HG03280 (cell line): ENCODE data around the gene TSPEAR.
"Not testable (repeated sequence)": the region's sequence is repeated elsewhere in the genome, so short reads cannot be mapped to it uniquely, and the experiment has no call there.

ENCODE experiments used
- ATAC-seq: cut with Tn5 transposase; IDR thresholded peaks from one replicate; pipeline ENCODE4 v1.9.1; 2021; ENCODE audit warnings: mild to moderate bottlenecking, moderate library complexity; ENCODE audit not compliant: unreplicated experiment

The TSPEAR gene

DNA sequence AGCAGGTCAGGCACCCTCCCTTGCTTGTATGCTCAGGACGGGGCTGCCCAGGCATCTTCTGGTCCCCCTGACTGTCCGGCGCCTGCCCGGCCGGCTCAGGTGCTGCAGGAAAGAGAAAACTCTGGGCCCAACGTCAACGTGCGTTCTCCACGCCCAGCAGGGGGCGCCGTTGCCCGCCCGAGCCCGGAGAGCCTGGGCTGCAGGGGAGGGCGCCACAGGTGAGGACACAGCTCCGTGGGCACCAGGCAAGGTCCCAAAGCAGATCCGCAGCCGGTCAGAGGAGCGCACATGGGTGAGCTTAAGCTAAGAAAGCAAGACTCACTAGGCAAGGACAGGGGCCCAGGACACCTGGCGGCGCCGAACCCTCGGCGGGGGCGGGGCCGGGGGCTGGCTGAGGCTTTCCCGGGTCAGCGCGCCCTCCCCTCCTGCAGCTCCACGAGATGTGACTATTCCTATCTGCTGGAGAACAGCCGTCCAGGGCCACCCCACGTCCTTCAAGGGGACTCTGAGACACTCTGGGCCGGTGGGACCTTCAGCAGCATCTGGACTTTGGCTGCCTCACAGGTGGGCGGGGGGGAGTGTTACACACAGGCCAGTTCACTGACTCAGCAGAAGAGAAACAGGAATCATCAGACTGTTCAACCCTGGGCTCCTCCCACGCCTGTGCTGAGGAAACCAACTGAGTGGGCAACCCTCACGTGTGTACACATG is 200.7 kb downstream of the TSPEAR start:
- ATAC-seq: no peak

DNA sequence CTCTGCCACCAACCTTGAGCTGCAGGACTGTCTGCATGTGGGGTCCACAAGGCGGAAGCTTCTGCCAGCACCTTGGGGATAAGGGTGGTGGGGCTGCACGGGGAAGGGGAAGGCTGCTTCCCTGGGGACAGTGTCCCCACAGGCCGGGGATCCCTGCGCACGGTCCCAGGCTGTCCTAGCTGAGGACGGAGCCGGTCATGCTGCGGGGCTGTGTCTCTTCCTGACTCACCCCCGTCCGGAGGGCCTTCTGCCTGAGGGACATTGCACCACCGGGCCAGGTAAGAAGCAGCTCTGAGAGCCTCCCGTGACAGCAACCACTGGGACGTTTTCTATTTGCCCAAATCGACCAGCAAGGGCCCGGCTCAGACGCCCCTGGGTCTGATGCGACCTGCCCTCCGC is 201.3 kb downstream of the TSPEAR start:
- no peak for ATAC-seq

DNA sequence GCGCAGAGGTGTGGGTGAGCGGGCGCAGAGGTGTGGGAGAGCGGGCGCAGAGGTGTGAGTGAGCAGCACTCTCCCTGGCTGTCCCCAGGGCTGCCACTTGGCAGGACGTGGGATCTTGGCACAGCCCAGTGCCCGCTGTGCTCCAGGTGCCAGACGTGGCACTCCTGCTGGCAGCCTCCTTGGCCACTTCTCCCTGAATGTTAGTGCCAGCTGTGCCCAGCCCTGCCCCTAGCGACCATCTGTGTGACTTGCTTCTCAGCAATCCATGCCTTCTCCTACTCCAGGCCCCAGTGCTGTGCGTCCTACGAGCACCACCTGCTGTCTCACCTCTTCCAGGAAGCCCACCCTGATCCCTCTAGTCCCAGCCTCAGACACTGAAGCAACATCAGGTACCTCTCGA is 201.8 kb downstream of the TSPEAR start:
- ATAC-seq: no peak

DNA sequence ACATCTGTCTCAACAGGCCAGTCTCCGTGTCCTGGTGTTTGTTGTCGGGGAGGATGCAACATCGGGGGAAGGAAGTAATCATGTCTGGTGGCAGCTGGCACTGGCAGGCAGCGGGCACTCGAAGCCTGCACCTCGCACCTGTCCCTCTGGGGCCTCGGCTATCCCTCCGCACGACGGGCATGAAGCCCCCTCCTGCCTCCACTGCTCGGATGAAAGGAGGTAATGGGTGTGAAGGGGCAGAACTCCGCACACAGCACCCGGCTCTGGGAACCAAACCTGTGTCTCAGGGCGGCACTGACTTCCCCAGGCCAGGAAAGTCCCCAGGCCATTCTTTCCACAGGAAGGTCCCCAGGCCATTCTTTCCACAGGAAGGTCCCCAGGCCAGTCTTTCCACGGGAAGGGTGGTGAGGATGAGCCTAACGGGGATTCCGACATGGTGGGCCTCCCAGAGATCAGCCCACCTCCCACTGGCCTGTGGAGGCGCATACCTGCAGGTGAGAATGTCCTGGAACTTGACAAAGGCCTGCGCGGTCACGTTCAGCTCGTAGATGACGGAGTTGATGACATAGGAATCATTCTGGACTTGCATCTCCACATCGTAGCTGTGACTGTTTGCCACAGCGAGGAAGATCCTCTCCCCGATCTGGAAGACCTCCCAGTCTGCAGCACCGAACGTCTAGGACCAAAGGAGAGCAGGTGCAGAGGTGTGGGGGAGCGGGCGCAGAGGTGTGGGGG is 202.5 kb downstream of the TSPEAR start:
- no peak for ATAC-seq

- ATAC-seq: no peak
Observed at GRCh38 chr21:44508426-44508710, 203.0 kb downstream of the TSPEAR start.

DNA sequence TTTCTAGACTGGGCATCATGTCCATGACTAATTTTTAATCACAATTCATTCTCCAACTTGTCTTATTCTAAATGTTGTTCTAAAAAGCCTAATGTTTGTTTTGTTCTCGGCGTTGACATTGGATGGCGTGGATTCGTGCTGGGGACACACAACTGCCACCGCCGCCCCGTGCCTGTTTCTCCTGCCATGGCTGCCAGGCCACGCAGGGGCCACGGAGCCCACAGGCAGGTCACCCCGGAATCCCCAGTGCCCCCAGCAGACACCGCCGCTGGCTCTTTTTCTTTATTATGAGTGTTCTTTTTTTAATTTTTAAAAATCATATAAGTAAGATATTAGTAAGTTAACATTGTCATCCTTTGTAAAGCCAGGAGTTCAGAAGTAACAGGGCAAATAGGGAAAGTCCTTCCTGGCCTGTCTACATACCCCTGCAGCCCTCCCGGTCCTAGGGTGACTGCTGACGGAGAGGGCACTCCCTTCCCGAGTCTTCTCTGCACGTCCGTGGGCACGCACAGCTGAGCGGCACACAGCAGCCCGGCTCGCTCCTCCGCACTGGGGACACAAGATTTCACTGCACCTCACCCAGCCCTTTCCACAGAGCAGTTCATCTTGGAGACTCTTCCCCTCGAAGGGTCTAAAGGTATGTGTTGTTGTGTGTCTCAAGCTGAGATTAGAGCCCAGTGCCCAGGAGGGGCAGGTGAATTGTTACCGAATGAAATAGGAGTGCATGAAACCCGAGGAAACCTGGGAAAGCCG is 203.5 kb downstream of the TSPEAR start:
- no peak for ATAC-seq

GRCh38 chr21:44506279-44507255 is 204.8 kb downstream of the TSPEAR start:
- no peak for ATAC-seq

DNA sequence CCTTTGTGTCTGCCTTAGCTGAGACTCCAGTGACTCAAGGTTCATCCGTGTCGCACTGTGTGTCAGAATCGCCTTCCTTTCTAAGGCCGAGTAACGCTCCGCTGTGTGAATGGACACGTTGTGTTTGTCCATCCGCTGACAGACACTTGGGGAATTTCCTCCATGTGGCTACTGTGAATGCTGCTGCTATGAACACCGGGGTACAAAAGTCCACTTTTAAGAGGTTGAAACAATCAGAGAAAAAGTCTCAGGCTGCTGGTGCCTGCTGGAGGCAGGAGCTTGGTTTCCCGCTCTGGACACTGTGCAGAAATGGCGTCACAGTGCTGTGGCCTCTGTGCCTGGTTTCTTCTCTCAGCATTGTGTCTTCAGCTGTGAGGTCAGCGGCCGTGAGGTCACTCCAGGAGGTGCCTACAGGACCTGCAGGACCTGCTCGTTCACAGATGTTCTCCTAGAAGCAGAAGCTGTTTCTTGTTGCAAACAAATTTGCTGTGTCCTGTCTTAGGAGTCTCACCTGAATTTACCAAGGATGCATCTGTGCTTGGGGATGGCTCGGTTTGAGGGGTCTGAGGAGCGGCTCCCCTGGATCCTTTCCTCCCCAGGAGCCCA is 205.6 kb downstream of the TSPEAR start:
- no peak for ATAC-seq

GRCh38 chr21:44503901-44504399 is 207.4 kb downstream of the TSPEAR start:
- ATAC-seq: no peak

- ATAC-seq: not testable (repeated sequence)
Observed at GRCh38 chr21:44503006-44503889, 208.1 kb downstream of the TSPEAR start.

DNA sequence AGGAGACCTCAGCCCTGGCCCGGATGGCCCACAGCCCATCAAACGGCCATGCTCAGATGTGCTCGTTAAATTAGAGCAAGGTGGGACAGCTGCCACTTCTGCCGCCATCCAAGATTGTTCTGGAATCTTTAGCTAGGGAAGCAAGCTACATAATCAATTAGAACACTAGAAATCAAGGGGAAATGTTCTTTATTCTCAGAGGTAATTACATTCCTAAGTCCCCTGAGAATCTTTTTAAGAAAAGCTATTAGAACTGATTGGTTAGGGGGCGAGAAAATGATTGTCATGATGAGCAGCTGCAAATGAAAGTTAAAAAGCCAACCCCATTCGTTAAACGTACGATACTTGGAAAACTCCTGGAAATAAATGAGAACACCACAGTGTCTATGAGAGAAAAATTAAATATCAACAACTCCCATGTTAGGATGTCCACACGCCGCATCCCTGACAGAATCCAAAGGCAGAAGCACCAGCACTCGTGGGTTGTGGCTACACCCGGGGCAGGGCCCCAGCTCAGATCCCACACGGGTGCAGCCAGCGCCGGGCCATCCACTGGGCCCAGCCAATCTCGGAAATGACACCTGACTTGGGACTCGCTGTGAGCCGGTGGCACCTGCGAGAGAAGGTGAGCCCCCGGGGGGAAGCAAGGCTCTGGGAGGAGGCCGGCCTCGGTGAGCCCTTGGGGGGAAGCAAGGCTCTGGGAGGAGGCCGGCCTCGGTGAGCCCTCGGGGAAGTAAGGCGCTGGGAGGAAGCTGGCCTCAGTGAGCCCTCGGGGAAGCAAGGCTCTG is 209.0 kb downstream of the TSPEAR start:
- no peak for ATAC-seq

DNA sequence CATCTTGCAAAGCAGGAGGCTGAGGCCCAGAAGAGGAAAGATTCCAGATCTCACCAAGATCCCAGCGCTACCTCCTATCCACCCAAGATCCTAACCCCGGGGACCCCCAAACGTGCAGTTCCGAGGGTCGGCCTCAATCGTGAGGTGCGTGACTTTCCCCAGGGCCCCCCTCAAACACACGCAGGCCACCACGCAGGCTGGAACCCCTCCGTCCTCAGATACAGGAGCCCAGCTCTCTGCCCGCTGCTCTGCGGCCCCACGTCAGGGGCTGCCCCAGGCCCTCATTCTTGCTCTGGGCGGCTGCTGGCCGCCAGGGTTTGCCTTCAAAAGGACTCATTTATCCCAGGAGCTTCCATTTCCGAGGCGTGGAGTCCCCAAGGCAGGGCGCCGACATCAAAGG is 211.3 kb downstream of the TSPEAR start:
- no peak for ATAC-seq

GRCh38 chr21:44499631-44500030 is 211.7 kb downstream of the TSPEAR start:
- ATAC-seq: no peak

GRCh38 chr21:44499211-44499560 is 212.2 kb downstream of the TSPEAR start:
- ATAC-seq: no peak

DNA sequence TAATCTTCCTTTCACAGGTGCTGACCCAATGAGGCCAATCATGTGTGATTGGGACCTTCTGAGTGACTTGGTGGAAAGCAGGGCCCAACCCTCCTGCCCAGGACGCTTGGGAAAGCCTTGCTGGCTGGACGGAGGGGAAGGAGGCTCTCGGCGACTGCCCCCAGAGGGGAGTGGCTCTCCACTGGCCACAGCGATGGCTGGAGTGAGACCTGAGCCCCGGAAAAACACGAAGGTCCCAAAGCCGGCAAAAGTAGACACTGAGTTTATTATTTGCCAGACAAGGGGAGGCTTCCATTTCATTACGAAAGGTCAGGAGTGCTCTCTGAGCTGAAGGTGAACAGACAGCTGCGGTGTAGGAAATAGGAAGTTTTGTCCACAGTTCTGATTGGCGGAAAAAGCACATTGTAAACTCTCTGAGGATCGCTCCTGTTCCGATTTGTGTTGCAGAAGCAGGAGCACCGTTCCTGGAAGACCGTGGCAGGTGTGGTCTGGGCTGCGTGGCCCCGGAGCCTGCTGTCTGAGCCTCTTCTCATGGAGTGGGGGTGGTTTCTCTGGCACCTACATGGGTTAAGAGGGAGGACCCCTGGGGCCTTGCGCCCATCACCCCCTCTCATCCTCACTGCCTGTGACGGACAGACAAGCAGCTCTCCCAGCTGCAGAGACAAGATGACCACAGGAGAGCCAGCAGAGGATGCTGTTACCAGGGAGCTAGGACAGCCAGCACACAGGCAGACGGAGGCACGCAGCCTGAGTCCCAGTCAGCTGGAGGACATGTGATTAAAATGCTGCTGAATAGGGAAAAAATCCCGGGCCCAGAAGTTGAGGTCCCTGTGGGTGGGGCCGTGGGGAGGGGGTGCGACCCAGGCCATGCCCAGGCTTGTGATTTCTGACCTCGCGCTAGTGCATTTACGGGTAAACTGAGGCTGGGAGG is 212.8 kb downstream of the TSPEAR start:
- no peak for ATAC-seq

DNA sequence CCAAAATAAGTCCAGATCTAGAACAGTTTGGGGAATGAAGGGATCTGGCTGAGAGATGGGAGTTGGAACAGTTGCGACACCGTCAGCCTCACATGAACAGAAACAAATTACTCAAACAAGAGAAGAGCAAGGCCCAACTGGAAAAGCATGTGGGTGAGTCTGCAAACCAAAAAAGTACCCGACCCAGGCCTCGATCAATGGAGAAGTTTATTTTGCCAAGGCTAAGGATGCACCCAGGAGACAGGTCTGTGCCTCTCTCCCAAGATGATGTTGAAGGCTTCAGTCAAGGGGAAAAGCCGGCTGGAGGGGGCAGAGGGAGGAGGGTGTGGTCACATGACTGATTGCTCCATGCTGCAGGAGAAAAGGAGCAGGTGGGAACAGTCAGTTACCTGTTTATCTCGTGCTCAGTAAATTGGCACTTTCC is 213.7 kb downstream of the TSPEAR start:
- no peak for ATAC-seq
